ENCODE results near the gene LSAMP.

DNA sequence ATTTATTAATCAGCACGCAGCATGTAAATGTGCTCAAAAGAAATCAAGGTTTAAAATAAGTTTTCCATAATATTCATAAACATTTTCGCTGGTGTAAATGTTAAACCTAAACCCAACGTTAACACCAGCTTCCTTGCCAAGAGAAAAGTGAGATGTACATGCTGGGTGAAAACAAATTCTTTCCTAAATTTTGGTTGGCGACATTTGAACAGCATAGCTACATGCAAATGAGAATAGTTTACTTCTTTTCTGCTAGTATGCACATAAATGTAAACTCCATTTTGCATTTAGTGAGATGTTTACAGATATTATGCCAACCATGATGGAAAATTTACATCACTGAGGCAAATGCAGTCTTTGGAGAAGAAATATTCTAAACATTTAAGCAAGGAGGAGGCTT is 639.8 kb downstream of the LSAMP start:
- no peak for TF ChIP-seq EZH2 (IDR thresholded peaks at IDR 0.05; ENCODE audit: low read depth)
- TF ChIP-seq, protein P1, sequence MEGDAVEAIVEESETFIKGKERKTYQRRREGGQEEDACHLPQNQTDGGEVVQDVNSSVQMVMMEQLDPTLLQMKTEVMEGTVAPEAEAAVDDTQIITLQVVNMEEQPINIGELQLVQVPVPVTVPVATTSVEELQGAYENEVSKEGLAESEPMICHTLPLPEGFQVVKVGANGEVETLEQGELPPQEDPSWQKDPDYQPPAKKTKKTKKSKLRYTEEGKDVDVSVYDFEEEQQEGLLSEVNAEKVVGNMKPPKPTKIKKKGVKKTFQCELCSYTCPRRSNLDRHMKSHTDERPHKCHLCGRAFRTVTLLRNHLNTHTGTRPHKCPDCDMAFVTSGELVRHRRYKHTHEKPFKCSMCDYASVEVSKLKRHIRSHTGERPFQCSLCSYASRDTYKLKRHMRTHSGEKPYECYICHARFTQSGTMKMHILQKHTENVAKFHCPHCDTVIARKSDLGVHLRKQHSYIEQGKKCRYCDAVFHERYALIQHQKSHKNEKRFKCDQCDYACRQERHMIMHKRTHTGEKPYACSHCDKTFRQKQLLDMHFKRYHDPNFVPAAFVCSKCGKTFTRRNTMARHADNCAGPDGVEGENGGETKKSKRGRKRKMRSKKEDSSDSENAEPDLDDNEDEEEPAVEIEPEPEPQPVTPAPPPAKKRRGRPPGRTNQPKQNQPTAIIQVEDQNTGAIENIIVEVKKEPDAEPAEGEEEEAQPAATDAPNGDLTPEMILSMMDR (conservative IDR thresholded peaks at IDR 0.05), result no peak

All from PC-9 (cell line).